Limb (tissue), 2 donors: ENCODE measurements around the gene TGM2.

Experiments used
- DNase-seq, 2 donors: peaks; one replicate each; pipeline ENCODE4 v3.0.0-alpha.2; 2016; ENCODE audit errors: extremely low spot score in 2 of 2

The TGM2 gene

GRCh38 chr20:38144974-38145728, 19.9 kb downstream of the TGM2 start:
- no peak for DNase-seq

- no peak for DNase-seq
Observed at GRCh38 chr20:38144598-38144973, 20.5 kb downstream of the TGM2 start.

- DNase-seq = no peak
Observed at GRCh38 chr20:38143646-38144554, 21.2 kb downstream of the TGM2 start.

DNA sequence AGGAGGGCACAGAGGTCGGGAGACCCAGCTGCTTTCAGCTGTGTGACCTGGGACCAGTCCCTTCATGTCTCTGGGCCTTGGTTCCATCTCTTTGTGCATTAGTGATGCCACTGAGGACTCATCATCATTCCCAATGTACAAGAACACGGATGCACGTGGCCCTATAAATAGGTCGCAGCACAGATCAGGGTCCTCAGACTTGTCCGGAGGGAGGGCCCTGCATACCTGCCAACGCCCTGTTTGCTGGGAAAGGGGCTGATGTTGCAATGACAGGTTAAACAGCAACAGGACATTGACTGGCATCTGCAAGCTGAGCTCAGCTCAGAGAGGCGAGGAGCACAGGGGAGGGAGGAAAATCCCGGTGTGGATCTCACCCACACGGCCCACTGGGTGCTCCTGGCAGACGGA, 21.8 kb downstream of the TGM2 start:
- no peak for DNase-seq

GRCh38 chr20:38141889-38142494, 23.1 kb downstream of the TGM2 start:
- DNase-seq = no peak

- DNase-seq = no peak
Observed at GRCh38 chr20:38141204-38141888, 23.7 kb downstream of the TGM2 start.

- no peak for DNase-seq
Observed at GRCh38 chr20:38139977-38140753, 24.9 kb downstream of the TGM2 start.

DNA sequence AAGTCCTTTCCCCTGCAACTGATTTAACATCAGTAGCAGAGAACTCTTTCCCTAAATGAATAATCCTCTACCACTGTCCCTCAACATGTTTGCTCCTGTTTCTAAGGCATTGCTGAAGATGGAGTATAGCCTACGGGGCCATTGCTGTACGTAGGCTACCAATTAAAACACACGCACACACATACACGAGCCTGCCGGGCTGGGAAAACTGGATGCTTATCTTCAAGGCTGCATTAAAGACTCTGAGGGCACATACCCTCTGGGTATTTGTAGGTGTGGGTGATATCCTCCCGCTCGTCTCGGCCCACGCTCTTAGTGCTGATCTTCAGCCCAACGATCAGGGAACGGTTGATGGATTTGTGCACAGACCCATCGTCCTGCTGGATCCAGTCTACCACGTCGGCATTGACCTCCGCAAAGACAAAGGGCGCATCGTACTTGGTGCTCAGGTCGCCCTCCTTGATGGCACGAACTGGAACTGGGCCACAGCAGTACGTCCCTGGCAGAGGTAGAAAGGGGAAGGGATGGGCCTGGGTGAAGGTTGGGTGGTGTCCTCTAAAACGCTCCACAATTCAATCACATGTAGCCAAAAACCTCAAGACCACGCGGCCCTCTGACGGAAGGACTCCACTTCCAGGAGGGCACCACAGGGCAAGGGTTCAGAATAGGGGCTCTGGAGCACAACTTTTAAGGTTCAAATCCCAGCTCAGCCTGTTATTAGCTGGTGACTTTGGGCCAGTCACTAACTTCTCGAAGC, 25.7 kb downstream of the TGM2 start:
- DNase-seq = no peak

DNA sequence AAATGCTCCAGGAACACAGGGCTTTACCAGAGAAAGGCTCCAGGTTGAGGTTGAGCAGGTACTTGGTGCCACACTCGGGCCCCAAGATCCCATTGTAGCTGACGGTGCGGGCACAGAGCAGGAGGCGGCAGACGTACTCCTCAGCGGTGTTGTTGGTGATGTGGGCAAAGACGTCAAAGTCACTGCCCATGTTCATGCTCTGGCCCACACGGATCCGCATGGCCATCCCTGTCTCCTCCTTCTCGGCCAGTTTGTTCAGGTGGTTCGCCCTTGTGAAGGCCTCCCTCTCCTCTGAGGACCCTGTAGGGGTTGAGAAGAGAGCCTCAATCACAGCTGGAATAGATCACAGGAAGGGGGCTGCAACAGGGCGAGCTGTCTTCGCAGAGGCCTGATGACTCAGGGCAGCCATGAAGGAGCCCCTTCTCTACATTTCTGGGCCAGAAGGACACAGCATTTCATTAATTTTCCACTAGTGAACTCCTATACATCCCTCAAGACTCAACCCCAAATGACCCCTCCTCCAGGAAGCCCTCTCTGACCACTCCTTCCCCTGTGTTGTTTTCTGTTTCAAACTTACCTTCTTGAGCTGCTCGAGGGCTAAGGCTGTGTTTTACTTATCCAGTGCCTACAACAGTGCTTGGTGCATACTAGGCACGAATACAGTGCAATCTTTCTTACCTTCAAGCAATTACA, 26.8 kb downstream of the TGM2 start:
- DNase-seq = no peak

DNA sequence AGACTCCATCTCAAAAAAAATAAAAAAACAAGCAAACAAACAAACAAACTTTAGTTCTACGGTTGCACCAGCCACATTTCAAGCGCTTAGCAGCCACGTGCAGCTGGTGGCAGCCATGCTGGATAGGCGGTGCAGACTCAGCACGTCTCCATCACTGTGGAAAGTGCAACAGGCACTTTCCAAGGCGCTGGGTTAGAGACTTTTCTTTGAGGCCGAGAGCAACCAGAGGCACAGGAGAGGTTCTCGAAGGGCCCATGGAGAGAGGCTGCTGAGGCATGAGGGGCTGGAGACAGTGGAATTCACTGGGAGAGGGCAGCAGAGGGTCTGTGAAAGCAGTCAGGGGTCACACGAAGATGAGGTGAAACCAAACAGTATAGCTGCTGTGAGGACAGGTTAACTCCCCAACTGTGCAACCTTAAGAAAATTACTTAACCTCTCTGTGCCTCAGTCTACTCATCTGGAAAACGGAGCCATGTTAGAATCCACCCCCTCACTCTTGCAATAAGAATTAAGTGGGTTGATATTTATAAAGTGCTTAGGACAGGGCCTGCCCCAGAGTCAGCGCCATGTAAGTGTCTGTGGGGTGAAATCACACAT, 27.5 kb downstream of the TGM2 start:
- no peak for DNase-seq

DNA sequence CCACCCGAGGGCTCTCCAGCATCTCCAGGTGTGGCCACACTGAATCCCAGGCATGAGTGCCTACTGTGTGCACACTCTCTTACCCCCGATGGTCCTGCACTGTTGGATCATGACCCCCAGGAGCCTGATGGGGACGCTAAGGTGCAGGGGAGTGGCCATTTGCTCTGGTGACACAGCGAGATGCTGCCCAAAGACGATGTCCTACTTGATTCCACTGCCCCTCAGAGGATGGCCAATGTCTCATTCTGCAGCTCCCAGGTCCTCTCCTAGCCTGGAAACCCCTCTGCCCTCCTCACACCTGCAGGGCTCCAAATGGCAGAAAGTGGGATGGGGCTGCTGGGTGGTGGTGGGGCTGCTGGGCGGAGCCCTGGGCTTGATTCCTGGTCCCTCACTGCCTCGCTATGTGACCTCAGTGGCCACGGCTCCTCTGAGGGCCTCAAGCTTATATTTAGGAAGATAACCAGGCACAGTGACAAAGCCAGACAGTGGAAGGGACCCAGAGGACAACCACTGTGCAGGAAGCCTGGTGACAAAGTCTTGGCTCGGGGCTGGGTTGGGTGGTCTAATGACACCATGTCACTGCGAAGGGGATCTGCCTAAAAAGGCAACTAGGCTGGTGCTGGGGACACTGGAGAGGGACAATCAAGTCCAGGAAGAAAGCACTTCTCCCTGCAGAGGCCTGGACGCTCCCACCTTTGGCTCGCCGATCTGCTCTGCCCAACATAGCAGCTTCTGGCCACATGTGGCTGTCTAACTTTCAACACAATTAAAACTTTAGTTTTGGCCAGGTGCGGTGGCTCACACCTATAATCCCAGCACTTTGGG, 28.4 kb downstream of the TGM2 start:
- DNase-seq = no peak

DNA sequence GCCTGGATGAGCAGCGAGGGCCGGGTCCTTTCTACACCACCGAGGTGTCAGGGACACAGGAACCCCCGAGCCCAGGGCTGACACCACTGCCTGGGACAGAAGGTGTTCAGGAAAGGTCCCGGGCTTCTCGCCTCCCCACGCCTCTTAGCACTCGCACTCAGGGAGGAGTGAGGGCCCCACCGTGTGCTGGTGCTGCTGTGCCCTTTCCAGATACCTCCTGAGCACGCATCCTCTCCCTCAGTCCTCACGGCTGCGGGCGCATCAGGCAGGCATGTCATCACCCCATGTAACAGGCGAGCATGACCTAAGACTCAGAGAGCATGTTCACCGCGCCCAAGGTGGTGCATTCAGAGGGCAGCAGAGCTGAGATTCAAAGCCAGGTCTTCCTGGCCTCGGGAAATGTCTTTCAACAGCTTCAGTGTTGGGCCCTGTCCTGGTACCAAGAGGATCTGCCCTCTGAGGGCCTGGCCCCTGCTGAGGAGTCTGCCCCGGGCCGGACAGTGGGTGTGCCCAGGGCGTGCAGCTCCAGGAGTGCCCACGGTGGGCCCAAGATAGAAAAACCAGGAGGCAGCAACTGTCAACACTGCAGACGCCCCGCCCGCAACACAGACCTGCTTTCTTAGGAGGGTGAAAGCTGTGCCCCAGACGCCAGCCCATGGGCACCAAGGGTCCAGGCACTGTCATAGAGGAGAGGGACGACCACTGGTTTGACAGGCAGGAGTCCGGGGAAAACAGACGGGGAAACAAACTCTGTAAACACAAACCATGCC, 29.2 kb downstream of the TGM2 start:
- no peak for DNase-seq

DNA sequence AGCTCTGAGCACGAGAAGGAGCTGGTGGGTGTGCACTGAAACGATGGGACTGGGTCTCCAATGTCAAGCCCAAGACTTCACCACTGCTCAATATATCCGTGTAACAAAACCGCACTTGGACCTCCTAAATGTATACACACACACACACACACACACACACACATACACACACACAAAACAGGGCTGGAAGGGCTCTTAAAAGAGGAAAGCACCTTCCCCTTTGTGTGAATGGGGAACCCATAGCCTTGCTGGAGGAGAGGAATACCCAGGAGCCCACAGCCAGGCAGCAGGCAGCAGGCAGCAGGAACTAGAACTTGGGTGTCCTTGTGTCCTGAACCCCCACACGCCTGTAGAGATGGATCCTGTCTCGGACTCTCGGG, 29.8 kb downstream of the TGM2 start:
- DNase-seq = no peak

DNA sequence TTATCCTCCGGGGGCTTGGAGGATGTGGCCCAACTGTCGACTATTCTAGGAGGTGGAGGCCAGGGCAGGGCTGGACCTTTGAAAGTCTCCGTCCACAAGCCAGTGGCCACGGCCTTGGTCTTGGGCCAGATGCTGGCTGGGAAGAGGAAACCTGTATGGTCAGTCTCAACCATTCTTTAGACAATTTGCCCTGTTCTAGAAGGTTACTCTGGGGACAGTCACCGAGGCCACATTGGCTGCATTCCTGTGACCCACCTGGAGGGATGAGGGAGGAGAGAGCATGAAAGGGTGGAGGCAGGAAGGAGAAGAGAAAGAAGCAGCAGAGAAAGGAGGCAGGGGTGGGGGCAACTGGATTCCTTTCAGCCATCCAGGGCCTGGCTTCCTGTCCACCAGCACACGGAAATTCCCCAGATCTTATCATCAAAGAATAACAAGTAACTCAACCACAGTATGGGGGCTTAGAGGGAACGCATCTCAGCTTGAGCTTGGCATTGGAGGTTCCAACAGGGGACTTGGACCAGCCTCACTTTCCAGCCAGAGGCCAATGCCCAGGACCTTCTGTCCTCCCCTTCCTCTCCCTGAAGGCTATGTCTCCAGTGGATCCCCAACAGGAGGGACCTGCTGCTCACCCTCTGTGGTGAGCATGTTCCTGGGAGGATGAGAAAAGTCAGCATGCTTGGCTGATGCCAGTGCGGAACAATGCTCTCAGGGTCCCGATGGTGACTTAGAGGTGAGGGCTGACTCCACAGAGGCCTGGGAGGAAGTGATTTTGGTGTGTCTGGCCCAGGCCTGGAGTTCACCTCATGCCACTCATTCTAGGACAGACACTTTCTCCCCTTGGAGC, 30.4 kb downstream of the TGM2 start:
- DNase-seq = no peak

DNA sequence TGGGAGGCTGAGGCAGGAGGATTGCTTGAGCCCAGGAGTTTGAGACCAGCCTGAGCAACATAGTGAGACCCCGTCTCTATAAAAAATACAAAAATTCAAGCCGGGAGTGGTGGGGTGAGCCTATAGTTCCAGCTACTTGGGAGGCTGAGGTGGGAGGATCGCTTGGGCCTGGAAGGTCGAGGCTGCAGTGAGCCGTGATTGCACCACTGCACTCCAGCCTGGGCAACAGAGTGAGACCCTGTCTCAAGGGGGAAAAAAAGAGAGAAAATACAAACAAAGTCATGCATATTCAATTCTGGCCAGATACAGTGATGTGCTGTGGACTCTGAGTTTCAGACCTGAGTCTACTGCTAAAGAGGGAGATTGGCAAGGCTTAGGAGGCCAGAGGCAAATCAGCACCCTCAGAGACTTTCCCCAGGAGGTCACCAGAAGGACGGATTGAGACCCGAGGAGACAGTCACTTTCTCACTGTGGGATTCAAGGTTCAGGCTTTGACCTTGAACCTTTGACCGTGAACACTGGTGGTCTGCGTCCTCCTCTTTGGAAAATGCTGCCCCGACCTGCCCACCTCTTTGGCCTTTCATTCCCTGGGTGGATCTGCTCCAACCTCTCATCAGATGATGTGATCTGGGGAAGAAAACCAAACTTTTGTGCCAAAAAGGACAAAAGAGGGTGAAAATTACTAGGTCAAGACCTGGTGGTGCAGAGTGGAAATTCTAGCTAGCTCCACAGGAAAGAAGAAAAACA, 31.2 kb downstream of the TGM2 start:
- no peak for DNase-seq

DNA sequence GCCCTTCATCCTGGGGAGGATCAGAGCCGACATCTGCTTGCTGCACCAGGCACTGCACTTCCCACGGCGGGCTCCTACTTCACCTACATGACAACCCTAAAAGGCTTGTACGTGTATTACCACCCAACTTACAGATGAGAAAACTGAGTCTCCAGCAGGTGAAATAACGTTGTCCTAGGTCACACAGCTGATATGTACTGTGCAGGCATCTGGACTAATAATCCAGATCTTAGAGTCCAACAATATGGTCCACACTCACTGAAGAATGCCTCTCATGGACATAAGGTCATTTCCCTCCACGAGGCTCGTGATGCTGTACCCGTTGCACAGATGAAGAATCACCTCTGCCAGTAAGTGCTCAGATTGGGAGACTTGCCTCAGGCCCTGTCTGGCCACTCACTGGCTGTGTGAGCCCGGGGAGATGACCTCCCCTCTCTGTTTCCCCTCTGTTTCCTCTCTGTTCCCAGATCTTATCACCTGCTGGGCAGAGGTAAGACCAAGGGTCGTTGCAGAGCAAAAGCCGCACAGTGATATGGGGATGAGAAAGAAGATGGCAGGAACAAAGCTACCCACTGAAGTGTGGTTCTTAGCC, 32.1 kb downstream of the TGM2 start:
- DNase-seq = no peak
